Fibroblast of pulmonary artery (primary cell): ENCODE measurements around the gene CIITA.

ENCODE experiments used
- DNase-seq: peaks from one replicate; pipeline ENCODE4 v3.0.0-alpha.2; 2010; ENCODE audit warnings: low read depth
- H3K4me3 ChIP-seq: replicated peaks from 2 replicates; pipeline ENCODE4 v1.5.1; 2011; ENCODE audit warnings: low read depth, mild to moderate bottlenecking, control low read depth, low read length, moderate library complexity
- TF ChIP-seq, protein P1 (sequence below): IDR thresholded peaks from 2 replicates; pipeline ENCODE4 v1.5.1; 2011; ENCODE audit warnings: mild to moderate bottlenecking, control low read depth, low read length, inconsistent platforms; ENCODE audit errors: missing control alignments

The CIITA gene

DNA sequence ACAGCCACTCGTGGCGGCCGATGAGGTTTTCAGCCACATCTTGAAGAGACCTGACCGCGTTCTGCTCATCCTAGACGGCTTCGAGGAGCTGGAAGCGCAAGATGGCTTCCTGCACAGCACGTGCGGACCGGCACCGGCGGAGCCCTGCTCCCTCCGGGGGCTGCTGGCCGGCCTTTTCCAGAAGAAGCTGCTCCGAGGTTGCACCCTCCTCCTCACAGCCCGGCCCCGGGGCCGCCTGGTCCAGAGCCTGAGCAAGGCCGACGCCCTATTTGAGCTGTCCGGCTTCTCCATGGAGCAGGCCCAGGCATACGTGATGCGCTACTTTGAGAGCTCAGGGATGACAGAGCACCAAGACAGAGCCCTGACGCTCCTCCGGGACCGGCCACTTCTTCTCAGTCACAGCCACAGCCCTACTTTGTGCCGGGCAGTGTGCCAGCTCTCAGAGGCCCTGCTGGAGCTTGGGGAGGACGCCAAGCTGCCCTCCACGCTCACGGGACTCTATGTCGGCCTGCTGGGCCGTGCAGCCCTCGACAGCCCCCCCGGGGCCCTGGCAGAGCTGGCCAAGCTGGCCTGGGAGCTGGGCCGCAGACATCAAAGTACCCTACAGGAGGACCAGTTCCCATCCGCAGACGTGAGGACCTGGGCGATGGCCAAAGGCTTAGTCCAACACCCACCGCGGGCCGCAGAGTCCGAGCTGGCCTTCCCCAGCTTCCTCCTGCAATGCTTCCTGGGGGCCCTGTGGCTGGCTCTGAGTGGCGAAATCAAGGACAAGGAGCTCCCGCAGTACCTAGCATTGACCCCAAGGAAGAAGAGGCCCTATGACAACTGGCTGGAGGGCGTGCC is 30.1 kb downstream of the CIITA start:
- DNase-seq = no peak
- no peak overlapping the region for H3K4me3 ChIP-seq
- TF ChIP-seq, protein P1, sequence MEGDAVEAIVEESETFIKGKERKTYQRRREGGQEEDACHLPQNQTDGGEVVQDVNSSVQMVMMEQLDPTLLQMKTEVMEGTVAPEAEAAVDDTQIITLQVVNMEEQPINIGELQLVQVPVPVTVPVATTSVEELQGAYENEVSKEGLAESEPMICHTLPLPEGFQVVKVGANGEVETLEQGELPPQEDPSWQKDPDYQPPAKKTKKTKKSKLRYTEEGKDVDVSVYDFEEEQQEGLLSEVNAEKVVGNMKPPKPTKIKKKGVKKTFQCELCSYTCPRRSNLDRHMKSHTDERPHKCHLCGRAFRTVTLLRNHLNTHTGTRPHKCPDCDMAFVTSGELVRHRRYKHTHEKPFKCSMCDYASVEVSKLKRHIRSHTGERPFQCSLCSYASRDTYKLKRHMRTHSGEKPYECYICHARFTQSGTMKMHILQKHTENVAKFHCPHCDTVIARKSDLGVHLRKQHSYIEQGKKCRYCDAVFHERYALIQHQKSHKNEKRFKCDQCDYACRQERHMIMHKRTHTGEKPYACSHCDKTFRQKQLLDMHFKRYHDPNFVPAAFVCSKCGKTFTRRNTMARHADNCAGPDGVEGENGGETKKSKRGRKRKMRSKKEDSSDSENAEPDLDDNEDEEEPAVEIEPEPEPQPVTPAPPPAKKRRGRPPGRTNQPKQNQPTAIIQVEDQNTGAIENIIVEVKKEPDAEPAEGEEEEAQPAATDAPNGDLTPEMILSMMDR = no peak

DNA sequence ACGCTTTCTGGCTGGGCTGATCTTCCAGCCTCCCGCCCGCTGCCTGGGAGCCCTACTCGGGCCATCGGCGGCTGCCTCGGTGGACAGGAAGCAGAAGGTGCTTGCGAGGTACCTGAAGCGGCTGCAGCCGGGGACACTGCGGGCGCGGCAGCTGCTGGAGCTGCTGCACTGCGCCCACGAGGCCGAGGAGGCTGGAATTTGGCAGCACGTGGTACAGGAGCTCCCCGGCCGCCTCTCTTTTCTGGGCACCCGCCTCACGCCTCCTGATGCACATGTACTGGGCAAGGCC is 30.7 kb downstream of the CIITA start:
- no peak for DNase-seq
- TF ChIP-seq, protein P1 = no peak
- no peak overlapping the region for H3K4me3 ChIP-seq

DNA sequence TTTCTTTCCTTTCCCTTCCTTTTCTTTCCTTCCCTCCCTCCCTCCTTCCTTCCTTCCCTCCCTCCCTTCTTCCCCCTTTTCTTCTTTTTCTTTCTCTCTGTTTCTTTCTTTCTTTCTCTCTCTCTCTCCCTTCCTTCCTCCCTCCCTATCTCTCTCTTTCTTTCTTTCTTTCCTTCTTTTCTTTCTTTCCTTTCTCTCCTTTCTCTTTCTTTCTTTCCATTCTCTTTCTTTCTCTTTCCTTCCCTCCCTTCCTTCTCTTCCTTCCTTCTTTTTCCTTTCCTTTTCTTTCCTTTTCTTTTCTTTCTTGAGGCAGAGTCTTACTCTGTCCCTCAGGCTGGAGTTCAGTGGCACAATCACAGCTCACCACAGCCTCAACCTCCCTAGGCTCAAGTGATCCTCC is 34.3 kb downstream of the CIITA start:
- H3K4me3 ChIP-seq = no peak overlapping the region
- DNase-seq = no peak
- TF ChIP-seq, protein P1 = no peak

DNA sequence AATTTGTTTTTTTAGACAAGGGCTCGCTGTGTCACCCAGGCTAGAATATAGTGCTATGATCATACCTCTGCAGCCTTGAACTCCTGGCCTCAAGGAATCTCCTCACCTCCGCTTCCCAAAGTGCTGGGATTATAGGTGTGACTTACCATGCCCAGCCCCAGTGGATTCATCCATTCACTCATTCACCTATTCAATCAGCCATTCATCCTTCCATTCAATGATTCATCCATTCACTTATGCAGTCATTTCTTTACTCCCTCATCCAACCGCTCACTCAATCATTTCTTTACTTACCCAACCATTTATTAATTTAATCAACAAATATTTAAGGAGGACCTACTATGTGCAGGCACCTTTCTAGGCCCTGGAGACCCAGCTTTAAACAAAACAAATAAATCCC is 39.5 kb downstream of the CIITA start:
- H3K4me3 ChIP-seq = no peak overlapping the region
- TF ChIP-seq, protein P1 = no peak
- DNase-seq = no peak

DNA sequence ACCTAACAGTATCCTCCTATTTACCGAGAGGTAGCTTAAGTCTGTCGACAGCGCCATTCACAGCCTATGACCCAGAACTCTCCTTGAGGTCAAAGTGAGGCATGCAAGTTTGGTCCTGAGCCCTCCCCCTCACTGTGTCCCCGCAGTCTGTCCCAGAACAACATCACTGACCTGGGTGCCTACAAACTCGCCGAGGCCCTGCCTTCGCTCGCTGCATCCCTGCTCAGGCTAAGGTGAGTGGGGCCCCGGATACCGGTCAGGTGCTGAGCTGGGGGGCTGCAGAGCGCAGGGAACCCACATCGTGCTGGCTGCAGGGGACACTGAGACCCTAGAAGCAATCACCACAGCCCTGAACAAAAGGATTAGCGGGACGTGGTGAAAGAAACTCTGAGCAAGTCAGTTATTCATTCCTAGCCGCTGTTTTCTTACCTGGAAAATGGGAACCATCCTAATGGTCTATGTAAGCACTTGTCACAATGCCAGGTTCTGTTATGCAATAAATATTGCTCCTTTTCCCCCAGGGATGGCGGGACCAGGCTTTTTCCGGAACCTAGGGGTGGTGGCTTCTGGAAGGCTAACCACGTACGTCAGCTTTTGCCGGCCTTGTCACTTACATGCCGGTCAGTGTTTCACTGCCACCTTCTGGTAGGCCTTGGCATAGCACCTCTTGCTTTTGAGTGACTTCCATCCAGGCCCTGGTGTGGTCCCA is 41.4 kb downstream of the CIITA start:
- DNase-seq = peak; percentile 97
- no peak overlapping the region for H3K4me3 ChIP-seq
- TF ChIP-seq, protein P1 = no peak

DNA sequence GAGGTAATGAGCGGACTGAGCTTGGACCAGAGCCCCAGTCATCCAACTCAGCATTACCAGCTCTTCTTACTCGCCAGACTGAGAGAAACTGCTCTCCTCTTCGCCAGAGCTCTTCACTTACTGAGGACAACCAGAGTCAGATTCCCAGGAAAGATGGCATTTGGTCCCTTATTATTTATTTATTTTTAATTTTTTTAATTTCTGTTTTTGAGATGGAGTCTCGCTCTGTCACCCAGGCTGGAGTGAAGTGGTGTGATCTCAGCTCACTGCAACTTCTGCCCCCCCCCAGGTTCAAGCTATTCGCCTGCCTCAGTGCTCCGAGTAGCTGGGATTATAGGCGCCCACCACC is 42.0 kb downstream of the CIITA start:
- H3K4me3 ChIP-seq = no peak overlapping the region
- no peak for DNase-seq
- TF ChIP-seq, protein P1 = no peak
